ENCODE data around the gene SIM2. TPM values are rescaled to one million over a fixed set of nuclear protein-coding genes. Genes with fewer than 3 reads are reported as not detected.

The SIM2 gene
- total and polyA plus RNA-seq, 2 of the 13 experiments (the other 11 are each of a cell fraction or from before 2014, with no cell fraction given), result 0.36 to 0.53 TPM

GRCh38 chr21:36709030-36709867 is 10.3 kb downstream of the SIM2 start:
- ChIA-PET CTCF (ENCODE audit: low intra/inter-chr PET ratio, low total read pairs) (no interaction called here), POLR2A (no interaction called here)
- Histone ChIP-seq H3K36me3 (replicated peaks in 1 of 2; ENCODE audit: control insufficient read depth in 1 of 2, insufficient read depth in 2 of 2, low read length in 2 of 2) (no peaks in the 10 kb centered on the region), H3K9me3 (ENCODE audit: low read length) (no peaks in the 10 kb centered on the region), H3K27me3 (ENCODE audit: control insufficient read depth in 1 of 2, insufficient read depth in 2 of 2, low read length in 2 of 2) (peaks cover 0 to 9% of the 10 kb centered on the region in 2 experiments; a peak in 3 of 5 replicates), H3K79me2 (ENCODE audit: insufficient read depth, low read length) (no peaks in the 10 kb centered on the region), H3K4me2 (ENCODE audit: low read depth, low read length) (no peak overlapping the region), H4K20me1 (ENCODE audit: insufficient read depth, low read length) (no peaks in the 10 kb centered on the region), H3K4me1 (ENCODE audit: insufficient read depth, low read length) (no peaks in the 10 kb centered on the region), H3K9ac (ENCODE audit: insufficient read depth, low read depth, low read length) (no peak overlapping the region), H2AFZ (ENCODE audit: low read length) (no peak overlapping the region), H3K27ac (ENCODE audit: extremely low read length, insufficient read depth, low read length) (no peak overlapping the region), H3K4me3 (replicated peaks in 1 of 3; ENCODE audit: insufficient read depth in 1 of 3, low read depth in 2 of 3, low read length in 3 of 3) (no peak overlapping the region)
- no peak for ATAC-seq
- DNase-seq (ENCODE audit: low spot score), result no peak
- in situ Hi-C loops (cut with HindIII; ENCODE audit: extremely low pct_ligation_motif_present, low pct_unique_long_range_greater_than_20kb), result no loop called here
- intact Hi-C loops (cut with micrococcal nuclease; ENCODE audit: unreplicated experiment), result no loop called here
- WGBS (ENCODE audit: low lambda C conversion rate), result 91% methylated on average over 39 of the region's 55 CpGs
- FAIRE-seq, result no peak
- BruUV-seq (replicated peaks), result no TSS peak
- TF ChIP-seq ELF1 (CRISPR knock-in tag; IDR thresholded peaks at IDR 0.05) (no peak), ZBTB49 (CRISPR knock-in tag; IDR thresholded peaks at IDR 0.05; ENCODE audit: borderline replicate concordance) (no peak), TIGD3 (CRISPR knock-in tag; IDR thresholded peaks at IDR 0.05; ENCODE audit: borderline replicate concordance) (no peak), MYC (CRISPR knock-in tag; IDR thresholded peaks at IDR 0.05; ENCODE audit: borderline replicate concordance) (no peak), WIZ (CRISPR knock-in tag; IDR thresholded peaks at IDR 0.05) (no peak), SP2 (CRISPR knock-in tag; IDR thresholded peaks at IDR 0.05) (no peak), THAP11 (CRISPR knock-in tag; IDR thresholded peaks at IDR 0.05) (no peak), EZH2 (conservative IDR thresholded peaks at IDR 0.05; ENCODE audit: low read depth, low read length) (no peak), PRPF4 (IDR thresholded peaks at IDR 0.05; ENCODE audit: low read depth, low read length, poor library complexity, severe bottlenecking) (no peak), FOXP1 (IDR thresholded peaks at IDR 0.05) (no peak), FOXP1 (CRISPR knock-in tag; IDR thresholded peaks at IDR 0.05) (no peak), NPAS2 (CRISPR knock-in tag; IDR thresholded peaks at IDR 0.05; ENCODE audit: borderline replicate concordance) (no peak), SMYD3 (CRISPR knock-in tag; IDR thresholded peaks at IDR 0.05) (no peak), NFYB (CRISPR knock-in tag; IDR thresholded peaks at IDR 0.05) (no peak), KLF11 (CRISPR knock-in tag; IDR thresholded peaks at IDR 0.05) (no peak), BATF2 (CRISPR knock-in tag; IDR thresholded peaks at IDR 0.05) (no peak), MATR3 (CRISPR knock-in tag; IDR thresholded peaks at IDR 0.05) (no peak), HDAC2 (CRISPR knock-in tag; IDR thresholded peaks at IDR 0.05) (no peak)

Measured in HepG2 (cell line).